ENCODE data around the gene ENTPD6. TPM values are rescaled to one million over a fixed set of nuclear protein-coding genes. Genes with fewer than 3 reads are reported as not detected.

The ENTPD6 gene
- polyA plus RNA-seq, 4 donors, result 84.1 to 242 (median 140) TPM

DNA sequence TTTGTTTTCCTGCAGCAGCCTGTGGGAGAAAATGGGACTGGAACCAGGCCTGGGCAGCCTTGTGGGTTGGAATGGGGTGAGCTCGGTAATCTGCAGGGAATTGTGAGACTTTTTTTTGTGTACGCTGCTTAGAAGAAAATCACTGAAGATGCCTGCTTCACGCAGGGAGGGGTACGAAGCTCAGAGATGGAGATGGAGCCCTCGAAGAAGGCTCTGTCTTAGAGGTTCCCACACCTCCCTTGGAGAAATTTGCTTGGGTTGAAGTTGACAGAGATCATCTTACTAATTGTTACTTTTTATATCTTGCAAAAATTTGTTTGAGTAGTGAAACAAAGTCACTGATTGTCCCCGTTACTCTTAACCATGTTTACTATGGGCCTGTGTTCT lies 53.3 kb downstream of the ENTPD6 start:
- H3K9me3 ChIP-seq (ENCODE audit: control insufficient read depth in 2 of 2, insufficient read depth in 1 of 2, low read depth in 1 of 2, low read length in 1 of 2), result no peaks in the 10 kb centered on the region
- H3K36me3 ChIP-seq (ENCODE audit: control insufficient read depth in 3 of 3, insufficient read depth in 2 of 3, low read depth in 1 of 3, low read length in 3 of 3), result peaks cover 0 to 6% (median 0%) of the 10 kb centered on the region in 3 donors
- peak overlapping the region in 1 of 3 donors; percentile 38 for H3K27ac ChIP-seq (ENCODE audit: low read depth in 1 of 3, low read length in 2 of 3)
- H3K27me3 ChIP-seq (ENCODE audit: control insufficient read depth in 3 of 3, insufficient read depth in 3 of 3, low read length in 3 of 3), result no peaks in the 10 kb centered on the region
- 3 to 10% (median 9%) methylated on average over 6 of the region's 6 CpGs for WGBS, 3 donors
- no peak for DNase-seq
- peaks cover 2 to 27% (median 3%) of the 10 kb centered on the region in 3 donors for H3K4me1 ChIP-seq (ENCODE audit: control insufficient read depth in 3 of 3, insufficient read depth in 2 of 3, low read depth in 1 of 3, low read length in 2 of 3)
- H3K4me3 ChIP-seq (ENCODE audit: low read depth in 1 of 3, low read length in 3 of 3), result peak overlapping the region; percentile 63 to 85 (median 79)
- no peak for FAIRE-seq

DNA sequence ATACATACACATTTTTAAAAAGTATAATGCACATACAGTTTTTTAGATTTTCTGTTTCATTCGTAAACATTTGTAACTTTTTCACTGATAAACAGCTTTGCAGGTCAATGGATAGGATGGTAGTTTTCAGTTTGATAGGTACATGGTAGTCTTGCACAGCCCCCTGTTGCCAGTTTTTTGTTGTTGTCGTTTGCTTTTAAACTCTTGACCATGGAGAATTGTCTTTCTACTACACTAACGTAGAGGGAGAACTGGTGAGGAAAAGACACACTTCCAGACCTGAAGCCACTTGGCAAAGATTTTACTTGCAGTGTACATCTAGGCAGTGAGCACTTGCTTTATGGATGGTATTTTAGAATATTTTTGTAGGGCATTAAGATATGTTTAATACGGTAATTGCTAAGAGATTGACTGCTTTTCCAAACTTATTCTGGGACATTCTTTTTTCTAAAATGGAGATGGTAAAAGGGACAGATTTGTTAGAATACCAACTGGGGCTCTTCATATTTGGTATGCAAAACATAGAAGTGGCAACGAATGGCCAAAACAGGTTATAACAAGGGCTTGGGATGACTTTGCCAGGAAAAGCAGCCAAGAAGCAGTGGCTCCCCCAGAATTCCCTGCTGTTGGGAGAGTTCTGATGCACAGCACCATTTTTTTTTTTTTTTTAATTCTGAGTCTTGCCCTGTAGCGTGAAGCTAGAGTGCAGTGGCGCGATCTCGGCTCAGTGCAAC lies 53.9 kb downstream of the ENTPD6 start:
- H3K36me3 ChIP-seq (ENCODE audit: control insufficient read depth in 3 of 3, insufficient read depth in 2 of 3, low read depth in 1 of 3, low read length in 3 of 3), result peaks cover 0 to 6% (median 0%) of the 10 kb centered on the region in 3 donors
- H3K27me3 ChIP-seq (ENCODE audit: control insufficient read depth in 3 of 3, insufficient read depth in 3 of 3, low read length in 3 of 3), result no peaks in the 10 kb centered on the region
- FAIRE-seq, result no peak
- peaks cover 2 to 27% (median 3%) of the 10 kb centered on the region in 3 donors for H3K4me1 ChIP-seq (ENCODE audit: control insufficient read depth in 3 of 3, insufficient read depth in 2 of 3, low read depth in 1 of 3, low read length in 2 of 3)
- no peak for DNase-seq
- peak overlapping the region in 1 of 3 donors; percentile 85 for H3K4me3 ChIP-seq (ENCODE audit: low read depth in 1 of 3, low read length in 3 of 3)
- no peak overlapping the region for H3K27ac ChIP-seq (ENCODE audit: low read depth in 1 of 3, low read length in 2 of 3)
- 65 to 73% (median 73%) methylated on average over 9 of the region's 9 CpGs for WGBS, 3 donors
- H3K9me3 ChIP-seq (ENCODE audit: control insufficient read depth in 2 of 2, insufficient read depth in 1 of 2, low read depth in 1 of 2, low read length in 1 of 2), result no peaks in the 10 kb centered on the region

DNA sequence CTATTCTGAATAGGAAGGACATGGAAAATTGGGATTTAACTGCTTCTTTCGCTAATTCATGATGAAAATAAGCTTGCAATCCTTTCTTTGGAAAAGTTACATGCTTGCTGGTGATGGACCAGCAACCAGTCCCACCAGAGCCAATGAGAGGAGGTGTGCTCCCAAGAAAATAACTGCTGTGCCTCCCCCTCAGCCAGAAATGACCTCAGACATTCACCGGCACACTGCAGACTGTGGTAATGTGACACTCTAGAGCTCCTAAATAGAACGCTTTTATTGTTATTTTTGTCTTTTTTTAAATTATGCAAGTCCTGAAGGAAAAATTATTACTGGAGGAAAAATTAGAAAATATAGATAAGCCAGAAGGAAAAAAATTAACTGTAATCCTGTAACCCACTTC lies 55.0 kb downstream of the ENTPD6 start:
- no peak for DNase-seq
- Histone ChIP-seq H3K27ac (ENCODE audit: low read depth in 1 of 3, low read length in 2 of 3) (no peak overlapping the region), H3K4me3 (ENCODE audit: low read depth in 1 of 3, low read length in 3 of 3) (no peak overlapping the region)

DNA sequence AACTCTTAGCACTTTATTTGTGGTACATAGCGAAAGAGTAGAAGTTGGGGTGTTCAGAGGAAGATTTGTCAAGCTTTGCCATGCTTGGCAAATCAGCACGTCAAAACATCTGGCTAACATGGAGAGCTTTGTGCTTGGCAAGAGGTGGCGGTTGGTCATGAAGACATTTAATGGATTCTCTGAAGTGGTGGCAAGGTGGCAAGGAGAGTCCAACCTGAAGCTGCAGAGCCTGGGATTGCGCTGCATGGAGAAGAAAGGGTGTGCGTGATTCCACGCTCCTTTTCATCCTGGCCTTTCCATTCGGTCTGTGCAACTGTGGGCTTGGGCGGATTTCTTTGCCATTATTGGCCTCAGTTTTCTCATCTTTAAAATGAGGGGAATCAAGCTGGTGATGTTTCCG lies 55.5 kb downstream of the ENTPD6 start:
- no peak for FAIRE-seq
- Histone ChIP-seq H3K4me1 (ENCODE audit: control insufficient read depth in 3 of 3, insufficient read depth in 2 of 3, low read depth in 1 of 3, low read length in 2 of 3) (peaks cover 2 to 25% (median 3%) of the 10 kb centered on the region in 3 donors), H3K27me3 (ENCODE audit: control insufficient read depth in 3 of 3, insufficient read depth in 3 of 3, low read length in 3 of 3) (no peaks in the 10 kb centered on the region), H3K27ac (ENCODE audit: low read depth in 1 of 3, low read length in 2 of 3) (no peak overlapping the region), H3K4me3 (ENCODE audit: low read depth in 1 of 3, low read length in 3 of 3) (no peak overlapping the region), H3K9me3 (ENCODE audit: control insufficient read depth in 2 of 2, insufficient read depth in 1 of 2, low read depth in 1 of 2, low read length in 1 of 2) (no peaks in the 10 kb centered on the region), H3K36me3 (ENCODE audit: control insufficient read depth in 3 of 3, insufficient read depth in 2 of 3, low read depth in 1 of 3, low read length in 3 of 3) (peaks cover 0 to 14% (median 0%) of the 10 kb centered on the region in 3 donors)
- WGBS, 3 donors, result 91 to 98% (median 95%) methylated on average over 9 of the region's 9 CpGs
- no peak for DNase-seq

More for the DNA sequence above, 55.0 kb downstream of the ENTPD6 start:
- Histone ChIP-seq H3K9me3 (ENCODE audit: control insufficient read depth in 2 of 2, insufficient read depth in 1 of 2, low read depth in 1 of 2, low read length in 1 of 2) (no peaks in the 10 kb centered on the region), H3K27me3 (ENCODE audit: control insufficient read depth in 3 of 3, insufficient read depth in 3 of 3, low read length in 3 of 3) (no peaks in the 10 kb centered on the region), H3K4me1 (ENCODE audit: control insufficient read depth in 3 of 3, insufficient read depth in 2 of 3, low read depth in 1 of 3, low read length in 2 of 3) (peaks cover 2 to 27% (median 3%) of the 10 kb centered on the region in 3 donors), H3K36me3 (ENCODE audit: control insufficient read depth in 3 of 3, insufficient read depth in 2 of 3, low read depth in 1 of 3, low read length in 3 of 3) (peaks cover 0 to 14% (median 0%) of the 10 kb centered on the region in 3 donors)
- WGBS, 3 donors, result 93 to 95% (median 93%) methylated on average over 3 of the region's 3 CpGs
- FAIRE-seq, result no peak

DNA sequence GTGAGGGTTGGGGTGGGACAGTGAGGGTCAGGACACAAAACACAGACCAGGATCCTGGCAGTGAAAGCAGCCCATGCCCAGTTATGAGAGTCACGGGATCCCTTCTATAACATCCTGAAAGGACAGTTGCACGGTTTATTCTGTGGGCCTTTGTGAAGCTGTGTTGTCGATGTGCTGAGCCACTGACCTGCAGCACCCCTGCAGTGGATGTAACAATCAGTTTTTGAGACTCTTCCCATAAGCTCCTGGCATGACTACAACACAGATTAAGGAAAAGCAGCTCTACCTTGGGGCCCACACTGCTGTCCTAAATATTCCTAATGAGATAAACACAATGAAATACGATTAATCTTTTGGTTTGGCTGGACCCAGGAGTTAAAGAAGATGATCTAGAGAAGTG lies 56.0 kb downstream of the ENTPD6 start:
- H3K4me3 ChIP-seq (ENCODE audit: low read depth in 1 of 3, low read length in 3 of 3), result no peak overlapping the region
- DNase-seq, result no peak
- no peaks in the 10 kb centered on the region for H3K9me3 ChIP-seq (ENCODE audit: control insufficient read depth in 2 of 2, insufficient read depth in 1 of 2, low read depth in 1 of 2, low read length in 1 of 2)
- H3K4me1 ChIP-seq (ENCODE audit: control insufficient read depth in 3 of 3, insufficient read depth in 2 of 3, low read depth in 1 of 3, low read length in 2 of 3), result peaks cover 2 to 22% (median 3%) of the 10 kb centered on the region in 3 donors
- peaks cover 0 to 16% (median 0%) of the 10 kb centered on the region in 3 donors for H3K36me3 ChIP-seq (ENCODE audit: control insufficient read depth in 3 of 3, insufficient read depth in 2 of 3, low read depth in 1 of 3, low read length in 3 of 3)
- no peak overlapping the region for H3K27ac ChIP-seq (ENCODE audit: low read depth in 1 of 3, low read length in 2 of 3)
- H3K27me3 ChIP-seq (ENCODE audit: control insufficient read depth in 3 of 3, insufficient read depth in 3 of 3, low read length in 3 of 3), result no peaks in the 10 kb centered on the region
- FAIRE-seq, result no peak
- WGBS, 3 donors, result 85 to 92% (median 87%) methylated on average over 4 of the region's 4 CpGs

DNA sequence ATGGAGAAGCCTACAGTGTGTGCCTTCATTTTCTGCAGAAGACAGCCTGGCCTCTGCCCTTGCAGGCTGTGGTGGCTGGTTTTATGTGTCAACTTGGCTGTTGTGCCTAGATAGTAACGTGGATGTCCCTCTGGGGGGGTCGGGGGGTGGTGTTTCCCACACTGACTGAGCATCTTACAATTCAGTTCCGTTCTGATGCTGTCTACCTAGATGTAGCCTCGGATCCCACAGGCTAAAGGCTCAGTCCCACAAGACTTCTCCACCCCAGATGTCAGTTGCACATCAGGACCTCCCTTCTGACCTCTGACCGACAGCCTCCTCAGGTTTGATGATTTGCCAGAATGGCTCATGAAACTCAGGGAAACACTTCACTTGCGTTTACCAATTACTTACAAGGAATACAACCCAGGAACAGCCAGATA lies 56.7 kb downstream of the ENTPD6 start:
- Histone ChIP-seq H3K9me3 (ENCODE audit: control insufficient read depth in 2 of 2, insufficient read depth in 1 of 2, low read depth in 1 of 2, low read length in 1 of 2) (no peaks in the 10 kb centered on the region), H3K27me3 (ENCODE audit: control insufficient read depth in 3 of 3, insufficient read depth in 3 of 3, low read length in 3 of 3) (no peaks in the 10 kb centered on the region), H3K4me3 (ENCODE audit: low read depth in 1 of 3, low read length in 3 of 3) (no peak overlapping the region), H3K4me1 (ENCODE audit: control insufficient read depth in 3 of 3, insufficient read depth in 2 of 3, low read depth in 1 of 3, low read length in 2 of 3) (peaks cover 2 to 22% (median 3%) of the 10 kb centered on the region in 3 donors), H3K27ac (ENCODE audit: low read depth in 1 of 3, low read length in 2 of 3) (peak overlapping the region in 1 of 3 donors; percentile 71), H3K36me3 (ENCODE audit: control insufficient read depth in 3 of 3, insufficient read depth in 2 of 3, low read depth in 1 of 3, low read length in 3 of 3) (peaks cover 0 to 19% (median 0%) of the 10 kb centered on the region in 3 donors)
- 32 to 62% (median 45%) methylated on average over 6 of the region's 6 CpGs for WGBS, 3 donors
- no peak for FAIRE-seq
- DNase-seq, result peak; percentile 39 to 44

DNA sequence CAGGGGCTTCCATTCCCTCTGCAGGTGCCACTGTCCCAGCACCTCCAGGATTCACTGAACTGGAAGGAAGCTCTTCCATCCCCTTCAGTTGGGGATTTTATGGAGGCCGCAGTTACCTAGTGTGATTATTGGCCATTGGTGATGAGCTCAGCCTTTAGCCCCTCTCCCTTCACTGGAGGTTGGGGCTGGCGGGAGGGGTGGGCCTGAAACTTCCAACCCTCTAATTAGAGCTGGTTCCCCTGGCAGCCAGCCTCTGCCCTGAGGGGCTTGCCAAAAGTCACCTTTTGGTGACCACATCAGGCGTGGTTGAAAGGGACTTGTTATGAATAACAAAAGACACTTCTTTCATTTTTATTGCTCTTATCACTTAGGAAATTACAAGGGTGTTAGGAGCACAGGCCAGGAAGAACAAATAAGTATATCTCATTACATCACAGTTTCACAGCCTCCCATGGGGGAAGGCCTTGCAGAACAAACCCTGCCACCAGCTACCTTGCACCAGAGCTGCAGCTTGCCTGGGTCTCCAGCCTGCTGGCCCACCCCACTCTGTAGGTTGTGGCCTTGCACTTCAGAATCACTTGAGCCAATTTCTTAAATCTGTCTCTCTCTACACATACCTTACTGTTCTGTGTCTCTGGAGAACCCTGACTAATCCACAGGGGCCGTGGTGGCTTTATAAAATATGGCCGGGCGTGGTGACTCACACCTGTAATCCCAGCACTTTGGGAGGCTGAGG lies 57.3 kb downstream of the ENTPD6 start:
- FAIRE-seq (no peak), DNase-seq (peak; percentile 64 to 65)
- H3K4me3 ChIP-seq (ENCODE audit: low read depth in 1 of 3, low read length in 3 of 3), result no peak overlapping the region
- H3K36me3 ChIP-seq (ENCODE audit: control insufficient read depth in 3 of 3, insufficient read depth in 2 of 3, low read depth in 1 of 3, low read length in 3 of 3), result peaks cover 0 to 20% (median 0%) of the 10 kb centered on the region in 3 donors
- peaks cover 2 to 26% (median 3%) of the 10 kb centered on the region in 3 donors for H3K4me1 ChIP-seq (ENCODE audit: control insufficient read depth in 3 of 3, insufficient read depth in 2 of 3, low read depth in 1 of 3, low read length in 2 of 3)
- 16 to 69% (median 42%) methylated on average over 6 of the region's 6 CpGs for WGBS, 3 donors
- peak overlapping the region in 2 of 3 donors; percentile 40 to 71 for H3K27ac ChIP-seq (ENCODE audit: low read depth in 1 of 3, low read length in 2 of 3)
- H3K27me3 ChIP-seq (ENCODE audit: control insufficient read depth in 3 of 3, insufficient read depth in 3 of 3, low read length in 3 of 3), result no peaks in the 10 kb centered on the region
- H3K9me3 ChIP-seq (ENCODE audit: control insufficient read depth in 2 of 2, insufficient read depth in 1 of 2, low read depth in 1 of 2, low read length in 1 of 2), result no peaks in the 10 kb centered on the region

DNA sequence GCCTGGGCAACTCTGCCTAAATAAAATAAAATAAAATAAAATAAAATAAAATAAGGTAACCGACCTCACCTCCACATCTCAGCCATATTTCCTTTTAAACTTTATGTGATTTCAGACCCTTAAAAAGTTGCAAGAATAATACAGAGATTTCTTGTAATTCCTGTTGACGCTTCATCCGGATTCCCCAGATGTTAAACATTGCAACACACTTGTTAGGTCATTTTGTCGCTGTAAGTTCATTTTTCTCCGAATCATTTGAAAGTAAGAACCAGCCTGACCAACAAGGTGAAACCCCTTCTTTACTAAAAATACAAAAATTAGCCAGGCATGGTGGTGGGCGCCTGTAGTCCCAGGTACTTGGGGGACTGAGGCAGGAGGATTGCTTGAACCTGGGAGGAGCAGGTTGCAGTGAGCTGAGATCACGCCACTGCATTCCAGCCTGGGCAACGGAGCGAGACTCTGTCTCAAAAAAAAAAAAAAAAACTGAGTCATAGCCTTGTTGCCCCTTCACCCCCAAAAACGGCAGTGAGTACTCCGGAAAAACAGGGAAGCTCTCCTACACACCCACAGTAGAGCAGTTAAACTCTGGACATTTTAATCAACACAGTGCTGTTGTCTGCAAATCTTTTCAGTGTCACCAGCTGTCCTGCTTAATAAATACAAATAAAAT lies 58.2 kb downstream of the ENTPD6 start:
- H3K4me3 ChIP-seq (ENCODE audit: low read depth in 1 of 3, low read length in 3 of 3), result no peak overlapping the region
- H3K4me1 ChIP-seq (ENCODE audit: control insufficient read depth in 3 of 3, insufficient read depth in 2 of 3, low read depth in 1 of 3, low read length in 2 of 3), result peaks cover 2 to 32% (median 3%) of the 10 kb centered on the region in 3 donors
- peaks cover 0 to 20% (median 0%) of the 10 kb centered on the region in 3 donors for H3K36me3 ChIP-seq (ENCODE audit: control insufficient read depth in 3 of 3, insufficient read depth in 2 of 3, low read depth in 1 of 3, low read length in 3 of 3)
- H3K27me3 ChIP-seq (ENCODE audit: control insufficient read depth in 3 of 3, insufficient read depth in 3 of 3, low read length in 3 of 3), result no peaks in the 10 kb centered on the region
- no peak for FAIRE-seq
- no peaks in the 10 kb centered on the region for H3K9me3 ChIP-seq (ENCODE audit: control insufficient read depth in 2 of 2, insufficient read depth in 1 of 2, low read depth in 1 of 2, low read length in 1 of 2)
- H3K27ac ChIP-seq (ENCODE audit: low read depth in 1 of 3, low read length in 2 of 3), result peak overlapping the region in 1 of 3 donors; percentile 71
- DNase-seq, result no peak
- WGBS, 3 donors, result 86 to 91% (median 90%) methylated on average over 11 of the region's 11 CpGs
